ENCODE data around the gene SORCS2. TPM values are rescaled to one million over a fixed set of nuclear protein-coding genes. Genes with fewer than 3 reads are reported as not detected.
A peak's percentile ranks its signal among the peaks of the same experiment; 100 is the strongest.

SORCS2 gene
- total and polyA plus RNA-seq, 2 of the 4 experiments (the other 2 are of a cell fraction): 0.36 to 0.62 TPM

DNA sequence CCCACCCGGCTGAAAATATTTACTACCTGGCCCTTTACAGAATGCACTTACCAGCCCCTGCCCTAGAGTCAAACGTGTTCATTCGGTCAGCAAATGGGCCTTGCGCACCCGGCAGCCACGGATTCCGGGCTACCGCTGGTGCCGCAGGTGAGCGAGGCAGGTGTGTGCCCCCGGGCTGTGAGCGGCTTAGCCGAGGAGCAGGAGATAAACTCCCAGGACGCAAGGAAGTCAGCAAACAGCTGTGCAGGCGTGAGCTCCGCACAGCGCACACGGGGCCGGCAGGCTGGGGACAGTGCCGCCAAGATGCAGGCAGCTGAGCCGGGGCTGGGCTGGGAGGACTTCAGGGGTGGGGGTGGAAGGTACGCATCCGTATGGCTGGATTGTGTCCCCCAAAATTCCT, 453.6 kb downstream of the SORCS2 start:
- H3K79me1 ChIP-seq (ENCODE audit: low read depth in 1 of 2, low read length in 2 of 2): no peaks in the 10 kb centered on the region
- H3K27ac ChIP-seq (ENCODE audit: insufficient read depth, low read length): no peak overlapping the region
- H3K27me3 ChIP-seq (ENCODE audit: control insufficient read depth, insufficient read depth, low read length): peaks cover 12% of the 10 kb centered on the region
- H4K5ac ChIP-seq (ENCODE audit: low read depth, low read length): no peak overlapping the region
- H3K4me2 ChIP-seq (ENCODE audit: low read depth, low read length): no peak overlapping the region
- H3K36me3 ChIP-seq (ENCODE audit: control insufficient read depth, insufficient read depth, low read length): no peaks in the 10 kb centered on the region
- H2BK120ac ChIP-seq (ENCODE audit: low read depth, low read length): no peak overlapping the region
- no peak overlapping the region for H3K4me3 ChIP-seq (ENCODE audit: insufficient read depth, low read depth, low read length)
- ChIA-PET POLR2A (ENCODE audit: unreplicated experiment) (no interaction called here), CTCF (no interaction called here)
- peak overlapping the region; percentile 47 for H2AK9ac ChIP-seq (replicated peaks; ENCODE audit: low read depth, low read length, poor library complexity)
- H3K56ac ChIP-seq (ENCODE audit: extremely low read depth, insufficient read depth, low read length): no peak overlapping the region
- dilution Hi-C loops (cut with HindIII; ENCODE audit: low sequenced_read_pairs, unreplicated experiment): no loop called here
- H3K9me3 ChIP-seq (ENCODE audit: control insufficient read depth, insufficient read depth, low read length): peaks cover 6% of the 10 kb centered on the region
- no peak overlapping the region for H3K23ac ChIP-seq (ENCODE audit: low read depth, low read length)
- no peak overlapping the region for H2BK5ac ChIP-seq (ENCODE audit: low read depth, low read length, poor library complexity, severe bottlenecking)
- H3K14ac ChIP-seq (replicated peaks; ENCODE audit: low read depth, low read length): no peak overlapping the region
- H4K8ac ChIP-seq (ENCODE audit: low read depth in 2 of 2, low read length in 2 of 2): no peak overlapping the region
- no peak for TF ChIP-seq CHD1 (IDR thresholded peaks at IDR 0.05; ENCODE audit: low read depth, low read length)
- TF ChIP-seq MXI1 (IDR thresholded peaks at IDR 0.05; ENCODE audit: borderline replicate concordance, low read depth, low read length): no peak
- no peak for TF ChIP-seq CTCF (conservative IDR thresholded peaks at IDR 0.05; ENCODE audit: low read depth, low read length)
- TF ChIP-seq BHLHE40 (IDR thresholded peaks at IDR 0.05; ENCODE audit: low read depth, low read length): no peak
- TF ChIP-seq MAZ (IDR thresholded peaks at IDR 0.05; ENCODE audit: borderline replicate concordance, low read depth, low read length): no peak
- intact Hi-C loops (cut with micrococcal nuclease): no loop called here
- ATAC-seq (ENCODE audit: low read depth): no peak
- no peaks in the 10 kb centered on the region; the same call in 1 of the 2 replicates for H4K20me1 ChIP-seq (ENCODE audit: insufficient read depth, low read length)
- H3K9ac ChIP-seq (ENCODE audit: low read depth, low read length): no peak overlapping the region
- peaks cover 13% of the 10 kb centered on the region for H3K9me1 ChIP-seq (ENCODE audit: insufficient read depth, low read length)
- in situ Hi-C loops (cut with MboI; ENCODE audit: low sequenced_read_pairs): no loop called here
- peak overlapping the region; percentile 44 for H2AFZ ChIP-seq (replicated peaks; ENCODE audit: low read length, poor library complexity)
- no peak overlapping the region for H4K91ac ChIP-seq (ENCODE audit: insufficient read depth, low read depth, low read length)
- DNase-seq: no peak
- no peak overlapping the region for H2BK20ac ChIP-seq (ENCODE audit: low read depth, low read length)
- no peak overlapping the region for H2AK5ac ChIP-seq (ENCODE audit: low read depth, low read length)
- H3K4me1 ChIP-seq (ENCODE audit: control insufficient read depth, insufficient read depth, low read length): peaks cover 12% of the 10 kb centered on the region
- H2BK15ac ChIP-seq (ENCODE audit: low read depth, low read length): no peak overlapping the region
- 97% methylated on average over 15 of the region's 23 CpGs; no CpG with 5 or more reads in 1 of the 2 experiments for WGBS, 2 experiments (ENCODE audit: extremely low coverage in 2 of 2, insufficient read length in 1 of 2)
- BruUV-seq (replicated peaks): no TSS peak
- H3K4ac ChIP-seq (ENCODE audit: low read depth, low read length): no peak overlapping the region
- no peak overlapping the region for H3K18ac ChIP-seq (ENCODE audit: low read depth, low read length)
